Mammary epithelial cell (primary cell): ENCODE data around the gene TIPARP.

Experiments
- CTCF ChIP-seq, 2 donors: IDR thresholded peaks in 1 of 2; conservative IDR thresholded peaks in 1 of 2; 2 replicates each; pipeline ENCODE4 v1.5.1; 2011 to 2012; ENCODE audit warnings: inconsistent platforms in 2 of 2, low read length in 2 of 2, mild to moderate bottlenecking in 2 of 2, control low read depth in 1 of 2, low read depth in 1 of 2; ENCODE audit not compliant: insufficient read depth in 1 of 2; ENCODE audit errors: extremely low read depth in 1 of 2
- EZH2 ChIP-seq: IDR thresholded peaks from 2 replicates; pipeline ENCODE4 v1.6.1; 2012; ENCODE audit warnings: low read length, inconsistent platforms, borderline replicate concordance

GRCh38 chr3:156738251-156738650 lies 63.9 kb downstream of the TIPARP start:
- TF ChIP-seq CTCF (conservative IDR thresholded peaks at IDR 0.05 in 1 of 2, IDR thresholded peaks at IDR 0.05 in 1 of 2; ENCODE audit: extremely low read depth in 1 of 2, insufficient read depth in 1 of 2, low read depth in 1 of 2, low read length in 2 of 2) (no peak), EZH2 (no peak)
